Skeletal muscle tissue (tissue), 4 donors: ENCODE data around the gene NNMT. TPM values are rescaled to one million over a fixed set of nuclear protein-coding genes. Genes with fewer than 3 reads are reported as not detected.

ENCODE experiments used
- H3K27ac ChIP-seq: one replicate; pipeline ENCODE4 v1.7.0; 2013; ENCODE audit warnings: mild to moderate bottlenecking, low read depth, low read length, inconsistent platforms
- H3K27me3 ChIP-seq, 3 donors: one replicate each; pipeline ENCODE4 v1.7.0; 2013; ENCODE audit warnings: low read length in 3 of 3; ENCODE audit not compliant: control insufficient read depth in 3 of 3, insufficient read depth in 3 of 3
- H3K36me3 ChIP-seq, 3 donors: one replicate each; pipeline ENCODE4 v1.7.0; 2013; ENCODE audit warnings: low read length in 3 of 3; ENCODE audit not compliant: control insufficient read depth in 3 of 3, insufficient read depth in 3 of 3
- H3K4me1 ChIP-seq, 3 donors: one replicate each; pipeline ENCODE4 v1.7.0; 2013; ENCODE audit warnings: low read length in 3 of 3, mild to moderate bottlenecking in 3 of 3; ENCODE audit not compliant: control insufficient read depth in 3 of 3, insufficient read depth in 3 of 3
- H3K4me3 ChIP-seq, 3 donors: one replicate each; pipeline ENCODE4 v1.7.0; 2013; ENCODE audit warnings: low read length in 3 of 3
- H3K9ac ChIP-seq, 3 donors: one replicate each; pipeline ENCODE4 v1.7.0; 2013; ENCODE audit warnings: low read length in 3 of 3, mild to moderate bottlenecking in 3 of 3, moderate library complexity in 2 of 3, low read depth in 1 of 3
- H3K9me3 ChIP-seq, 3 donors: one replicate each; pipeline ENCODE4 v1.7.0; 2013; ENCODE audit warnings: low read length in 3 of 3; ENCODE audit not compliant: control insufficient read depth in 3 of 3
- total RNA-seq: library from RNA; depleted of rRNA; stranded (reverse); fragments of >200 nt; gene quantifications from one replicate; pipeline ENCODE4 v1.2.3, GENCODE V29; 2014
- donor health status: Osteomylitis.

NNMT gene
- total RNA-seq, 1 donor from 2014 or later: 87.2 TPM

DNA sequence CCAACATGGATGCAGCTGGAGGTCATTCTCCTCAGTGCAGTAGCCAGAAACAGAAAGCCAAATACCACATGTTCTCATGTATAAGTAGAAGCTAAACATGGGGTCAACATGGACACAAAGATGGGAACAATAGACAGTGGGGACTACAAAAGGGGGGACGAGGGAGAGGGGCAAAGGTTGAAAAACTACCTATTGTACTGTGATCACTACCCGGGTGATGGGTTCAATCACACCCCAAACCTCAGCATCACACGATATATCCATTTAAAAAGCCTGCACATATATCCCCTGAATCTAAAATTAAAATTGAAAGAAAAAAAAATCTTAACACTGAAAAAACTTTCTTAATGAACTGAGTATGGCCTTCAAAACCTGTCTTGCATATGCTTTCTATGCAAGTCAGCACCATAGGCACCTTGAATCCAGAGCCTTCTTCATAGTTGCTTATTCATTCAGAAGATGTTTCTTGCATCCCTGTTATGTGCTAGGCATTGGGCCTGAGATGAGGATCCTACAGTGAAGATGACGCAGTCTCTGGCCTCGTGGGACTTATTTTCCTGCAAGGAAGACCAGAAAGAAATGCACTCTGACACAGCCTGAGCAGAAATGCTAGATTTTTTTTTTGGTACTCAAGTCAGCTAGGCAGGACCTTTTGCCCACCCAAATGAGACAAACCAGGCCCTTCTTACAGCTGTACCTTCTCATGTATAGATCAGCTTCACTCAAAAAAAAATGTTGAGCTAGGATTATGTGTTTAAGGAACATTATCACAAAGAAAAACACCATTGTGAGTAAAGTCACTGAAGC lies 21.0 kb downstream of the NNMT start:
- H3K36me3 ChIP-seq: peaks cover 9 to 35% (median 20%) of the 10 kb centered on the region in 3 donors
- H3K4me1 ChIP-seq: peaks cover 3 to 14% (median 7%) of the 10 kb centered on the region in 3 donors
- H3K9ac ChIP-seq: peak overlapping the region in 1 of 3 donors; percentile 1
- no peak overlapping the region for H3K4me3 ChIP-seq
- no peaks in the 10 kb centered on the region for H3K9me3 ChIP-seq
- peak overlapping the region; percentile 48 for H3K27ac ChIP-seq
- H3K27me3 ChIP-seq: no peaks in the 10 kb centered on the region

DNA sequence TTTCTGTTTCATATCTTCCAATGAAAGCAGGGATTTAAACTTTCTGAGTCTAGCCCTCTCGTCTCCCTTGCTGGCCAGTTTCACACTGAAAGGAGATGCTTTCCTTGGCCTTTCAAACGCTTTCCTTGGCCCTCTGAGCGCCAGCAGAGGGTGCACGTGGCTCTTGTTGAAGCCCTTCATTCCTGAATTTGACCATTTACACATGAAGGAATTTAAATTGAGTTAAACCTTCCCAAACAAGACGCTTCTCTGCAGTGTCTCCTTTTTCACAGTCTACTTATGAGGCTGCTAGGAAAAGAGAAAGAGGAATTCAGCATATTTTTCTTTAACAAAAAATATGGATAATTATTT lies 21.6 kb downstream of the NNMT start:
- no peak overlapping the region for H3K4me3 ChIP-seq
- H3K27ac ChIP-seq: peak overlapping the region; percentile 48
- H3K27me3 ChIP-seq: no peaks in the 10 kb centered on the region
- H3K9me3 ChIP-seq: no peaks in the 10 kb centered on the region
- peak overlapping the region in 1 of 3 donors; percentile 1 for H3K9ac ChIP-seq
- peaks cover 6 to 29% (median 14%) of the 10 kb centered on the region in 3 donors for H3K36me3 ChIP-seq
- peaks cover 3 to 16% (median 6%) of the 10 kb centered on the region in 3 donors for H3K4me1 ChIP-seq

GRCh38 chr11:114318361-114318760 lies 22.2 kb downstream of the NNMT start:
- no peaks in the 10 kb centered on the region for H3K9me3 ChIP-seq
- no peaks in the 10 kb centered on the region for H3K27me3 ChIP-seq
- H3K4me1 ChIP-seq: peaks cover 3 to 16% (median 6%) of the 10 kb centered on the region in 3 donors
- no peak overlapping the region for H3K9ac ChIP-seq
- no peak overlapping the region for H3K4me3 ChIP-seq
- H3K27ac ChIP-seq: peak overlapping the region; percentile 48
- H3K36me3 ChIP-seq: peaks cover 6 to 24% (median 11%) of the 10 kb centered on the region in 3 donors

DNA sequence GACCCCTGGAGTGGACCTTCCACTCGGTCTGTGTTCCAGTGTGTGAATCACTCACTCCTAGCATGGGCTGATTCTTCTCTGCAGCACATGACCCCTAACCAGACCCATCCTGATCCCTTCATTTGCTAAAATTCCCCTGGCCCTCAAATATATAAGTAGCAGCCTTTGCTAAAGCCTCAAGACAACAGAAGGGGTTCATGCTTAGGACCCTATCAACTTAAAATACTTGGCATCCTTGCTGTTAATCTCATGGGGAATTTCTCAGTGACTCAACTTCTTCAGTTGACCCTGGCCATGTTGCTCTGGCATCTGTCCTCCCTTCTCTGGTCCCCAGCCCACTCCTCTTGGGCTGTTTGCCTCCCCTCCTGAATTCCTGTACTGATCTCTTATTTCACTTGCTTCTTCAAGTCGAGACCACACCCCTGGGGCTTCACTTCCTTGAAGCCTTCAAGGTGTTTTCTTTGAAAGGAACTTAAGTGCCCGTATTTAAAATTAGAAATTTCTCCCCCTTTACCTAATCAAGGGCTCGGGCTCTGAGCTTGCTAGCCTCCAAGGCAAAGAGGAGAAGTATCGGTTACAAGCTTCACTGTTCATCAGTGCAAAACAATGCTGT lies 23.6 kb downstream of the NNMT start:
- Histone ChIP-seq H3K27ac (peak overlapping the region; percentile 48), H3K36me3 (peaks cover 0 to 15% (median 3%) of the 10 kb centered on the region in 3 donors), H3K4me1 (peaks cover 3 to 16% (median 6%) of the 10 kb centered on the region in 3 donors), H3K27me3 (no peaks in the 10 kb centered on the region), H3K4me3 (no peak overlapping the region), H3K9ac (no peak overlapping the region), H3K9me3 (no peaks in the 10 kb centered on the region)

GRCh38 chr11:114321621-114322257 lies 25.5 kb downstream of the NNMT start:
- peak overlapping the region; percentile 3 for H3K27ac ChIP-seq
- no peak overlapping the region for H3K4me3 ChIP-seq
- peaks cover 3 to 10% (median 6%) of the 10 kb centered on the region in 3 donors for H3K4me1 ChIP-seq
- peaks cover 0 to 2% (median under 1%) of the 10 kb centered on the region in 3 donors for H3K36me3 ChIP-seq
- H3K9me3 ChIP-seq: no peaks in the 10 kb centered on the region
- H3K27me3 ChIP-seq: no peaks in the 10 kb centered on the region
- H3K9ac ChIP-seq: no peak overlapping the region

GRCh38 chr11:114322934-114323333 lies 26.7 kb downstream of the NNMT start:
- H3K27ac ChIP-seq: no peak overlapping the region
- H3K9ac ChIP-seq: no peak overlapping the region
- H3K36me3 ChIP-seq: no peaks in the 10 kb centered on the region
- H3K27me3 ChIP-seq: no peaks in the 10 kb centered on the region
- H3K4me3 ChIP-seq: no peak overlapping the region
- peaks cover 3 to 6% (median 6%) of the 10 kb centered on the region in 3 donors for H3K4me1 ChIP-seq
- H3K9me3 ChIP-seq: no peaks in the 10 kb centered on the region

DNA sequence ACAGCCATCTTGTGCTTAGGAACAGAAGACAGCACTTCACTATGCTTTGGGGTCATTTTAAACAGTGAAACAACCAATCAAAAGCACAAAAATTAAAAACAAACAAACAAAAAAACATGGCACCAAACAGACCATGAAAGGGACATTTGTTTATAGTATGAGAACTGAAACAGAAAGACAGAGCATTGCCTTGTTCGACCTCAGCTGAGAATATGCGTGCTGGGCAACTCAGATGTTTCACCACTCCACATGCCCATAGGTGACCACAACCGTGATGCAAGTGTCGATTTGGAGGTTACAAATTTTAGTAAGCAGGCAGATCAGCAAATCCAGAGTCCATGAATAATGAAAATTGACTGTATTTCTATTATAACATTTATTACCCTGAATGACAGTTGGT lies 30.0 kb downstream of the NNMT start:
- Histone ChIP-seq H3K36me3 (no peaks in the 10 kb centered on the region), H3K9me3 (peaks cover 0 to 3% (median 0%) of the 10 kb centered on the region in 3 donors), H3K27ac (no peak overlapping the region), H3K4me3 (no peak overlapping the region), H3K4me1 (peaks cover 0 to 3% (median 3%) of the 10 kb centered on the region in 3 donors), H3K9ac (no peak overlapping the region), H3K27me3 (no peaks in the 10 kb centered on the region)

GRCh38 chr11:114326776-114327175 lies 30.6 kb downstream of the NNMT start:
- peaks cover 0 to 3% (median 0%) of the 10 kb centered on the region in 3 donors for H3K4me1 ChIP-seq
- no peaks in the 10 kb centered on the region for H3K36me3 ChIP-seq
- peaks cover 0 to 3% (median 0%) of the 10 kb centered on the region in 3 donors for H3K9me3 ChIP-seq
- H3K27me3 ChIP-seq: no peaks in the 10 kb centered on the region
- H3K27ac ChIP-seq: no peak overlapping the region
- no peak overlapping the region for H3K9ac ChIP-seq
- H3K4me3 ChIP-seq: no peak overlapping the region

GRCh38 chr11:114330373-114330772 lies 34.2 kb downstream of the NNMT start:
- H3K9me3 ChIP-seq: peaks cover 0 to 5% (median 0%) of the 10 kb centered on the region in 3 donors
- no peak overlapping the region for H3K9ac ChIP-seq
- no peaks in the 10 kb centered on the region for H3K4me1 ChIP-seq
- H3K27ac ChIP-seq: no peak overlapping the region
- no peaks in the 10 kb centered on the region for H3K36me3 ChIP-seq
- no peak overlapping the region for H3K4me3 ChIP-seq
- H3K27me3 ChIP-seq: no peaks in the 10 kb centered on the region
